GM19395 (cell line): ENCODE measurements around the gene ARAP3.

Experiments used
- ATAC-seq: cut with Tn5 transposase; IDR thresholded peaks from one replicate; pipeline ENCODE4 v1.9.1; 2021; ENCODE audit warnings: mild to moderate bottlenecking, moderate library complexity; ENCODE audit not compliant: unreplicated experiment

Gene ARAP3

DNA sequence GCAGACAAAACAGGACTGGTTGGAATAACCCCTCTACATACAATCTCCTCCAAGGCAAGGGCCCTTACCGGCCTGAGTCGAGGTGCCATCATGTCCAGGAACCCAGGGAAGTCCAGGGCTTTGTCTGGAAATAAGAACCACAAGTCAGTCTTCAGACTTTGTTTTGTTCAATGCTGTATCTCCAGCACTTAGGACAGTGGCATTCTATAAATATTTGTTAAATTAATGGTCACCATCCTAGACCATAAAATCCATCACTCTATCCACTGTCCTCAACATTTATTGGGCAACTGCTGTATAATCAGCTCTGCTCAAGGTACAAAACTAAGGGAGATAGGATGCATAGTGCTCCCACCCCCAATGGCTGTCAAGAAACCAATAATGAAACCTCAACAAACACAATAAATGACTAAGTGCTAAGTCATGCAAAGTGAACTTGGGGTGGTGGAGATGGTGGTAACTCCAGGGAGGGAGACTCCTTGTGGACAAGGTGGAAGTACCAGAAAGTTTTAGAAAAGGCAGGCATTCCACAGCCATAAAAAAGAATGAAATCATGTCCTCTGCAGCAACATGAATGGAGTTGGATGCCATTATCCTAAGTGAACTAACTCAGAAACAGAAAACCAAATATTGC is 40.3 kb downstream of the ARAP3 start:
- peak; percentile 62 for ATAC-seq

GRCh38 chr5:141640698-141641097 is 41.3 kb downstream of the ARAP3 start:
- ATAC-seq = no peak

GRCh38 chr5:141640051-141640415 is 42.0 kb downstream of the ARAP3 start:
- no peak for ATAC-seq

GRCh38 chr5:141639357-141640050 is 42.5 kb downstream of the ARAP3 start:
- no peak for ATAC-seq

DNA sequence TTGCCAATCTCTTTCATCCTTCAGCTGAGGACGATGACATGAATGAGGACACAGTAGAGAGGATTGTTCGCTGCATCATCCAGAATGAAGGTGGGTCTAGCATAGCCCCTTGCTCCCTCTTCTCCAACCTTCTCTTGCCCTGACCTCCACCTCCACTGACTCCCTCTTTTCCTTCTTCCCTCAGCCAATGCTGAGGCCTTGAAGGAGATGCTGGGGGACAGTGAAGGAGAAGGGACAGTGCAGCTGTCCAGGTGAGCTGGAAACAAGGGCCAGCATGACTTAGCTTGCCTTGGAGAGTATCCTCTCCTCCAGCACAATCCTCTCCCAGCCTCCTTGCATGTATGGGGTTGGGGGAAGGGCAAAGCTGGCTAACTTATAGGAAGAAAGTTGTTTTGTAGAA is 43.3 kb downstream of the ARAP3 start:
- no peak for ATAC-seq

DNA sequence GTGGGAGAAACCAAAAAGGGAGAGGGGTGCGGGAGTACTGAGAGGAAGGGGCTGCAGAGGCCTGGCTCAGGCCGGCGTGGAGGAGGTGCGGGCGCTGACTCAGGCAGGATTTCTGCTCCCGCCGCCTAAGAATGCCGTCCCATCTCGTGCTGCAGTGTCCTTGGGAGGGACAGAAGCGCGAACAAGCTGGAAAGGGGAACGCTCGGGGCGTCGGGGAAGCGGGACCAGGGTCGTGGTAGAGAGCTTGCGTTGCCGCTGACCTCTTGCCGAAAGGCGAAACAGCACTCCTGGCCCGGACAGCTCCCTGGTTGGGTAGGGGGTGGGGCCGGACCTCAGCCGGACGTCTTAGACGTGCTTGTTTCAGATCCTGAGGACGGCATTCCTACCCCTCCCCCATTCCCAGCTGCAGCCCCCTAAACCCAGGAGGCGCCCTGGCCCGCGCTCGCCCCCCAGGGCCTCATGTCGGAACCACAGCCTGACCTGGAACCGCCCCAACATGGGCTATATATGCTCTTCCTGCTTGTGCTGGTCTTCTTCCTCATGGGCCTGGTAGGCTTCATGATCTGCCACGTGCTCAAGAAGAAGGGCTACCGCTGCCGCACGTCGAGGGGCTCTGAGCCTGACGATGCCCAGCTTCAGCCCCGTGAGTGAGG is 44.1 kb downstream of the ARAP3 start:
- ATAC-seq = peak; percentile 32

GRCh38 chr5:141637123-141637766 is 44.8 kb downstream of the ARAP3 start:
- ATAC-seq = peak; percentile 31

DNA sequence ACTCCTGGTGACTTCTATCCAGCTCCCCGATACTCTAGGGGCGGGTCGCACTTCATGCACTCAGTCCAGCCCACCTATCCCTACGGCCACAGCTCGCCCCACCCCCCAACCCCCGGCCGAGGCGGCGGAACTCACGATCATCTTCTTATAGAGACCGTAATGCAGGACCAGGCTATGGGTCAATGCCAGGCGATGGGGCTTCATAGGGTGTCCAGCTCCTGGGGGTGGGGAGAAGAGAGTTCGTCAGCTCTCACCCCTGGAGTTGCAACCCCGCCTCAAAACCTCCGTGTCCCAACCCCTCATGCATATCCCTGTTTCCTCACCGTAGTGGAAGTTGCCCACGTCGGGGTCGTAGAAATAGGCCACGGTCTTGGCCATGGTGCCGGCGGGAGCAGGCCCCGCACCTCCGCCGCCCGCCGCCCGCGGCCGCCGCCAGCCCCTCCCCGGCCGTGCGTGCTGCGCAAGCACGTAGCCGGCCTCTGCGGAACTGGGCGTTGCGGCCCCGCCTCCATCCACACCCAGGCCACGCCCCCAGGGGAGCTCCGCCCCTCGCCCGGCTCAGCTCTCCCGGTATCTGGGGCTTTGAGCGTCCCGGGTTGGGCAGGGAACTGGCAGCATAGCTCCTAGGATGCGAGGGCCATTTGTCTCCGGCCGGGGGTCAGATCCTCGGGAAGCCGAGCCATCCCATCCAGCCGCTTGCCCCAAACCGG is 45.5 kb downstream of the ARAP3 start, which contains the start of the genes HDAC3 and RELL2:
Gene HDAC3, minus strand, starts transcription at position 437 of the 710 bp plus-strand sequence. Its CDS starts 59 bp downstream, at position 378.
Gene RELL2, plus strand, starts transcription at position 585 of the 710 bp plus-strand sequence. CDS start 1,229 bp downstream, outside the sequence.
- ATAC-seq = peak; percentile 65

- no peak for ATAC-seq
These were observed 46.0 kb downstream of the ARAP3 start for GRCh38 chr5:141636106-141636412.

- ATAC-seq = no peak
These were observed 46.4 kb downstream of the ARAP3 start for GRCh38 chr5:141635646-141636045.

GRCh38 chr5:141634720-141635119 is 47.3 kb downstream of the ARAP3 start:
- ATAC-seq = no peak

DNA sequence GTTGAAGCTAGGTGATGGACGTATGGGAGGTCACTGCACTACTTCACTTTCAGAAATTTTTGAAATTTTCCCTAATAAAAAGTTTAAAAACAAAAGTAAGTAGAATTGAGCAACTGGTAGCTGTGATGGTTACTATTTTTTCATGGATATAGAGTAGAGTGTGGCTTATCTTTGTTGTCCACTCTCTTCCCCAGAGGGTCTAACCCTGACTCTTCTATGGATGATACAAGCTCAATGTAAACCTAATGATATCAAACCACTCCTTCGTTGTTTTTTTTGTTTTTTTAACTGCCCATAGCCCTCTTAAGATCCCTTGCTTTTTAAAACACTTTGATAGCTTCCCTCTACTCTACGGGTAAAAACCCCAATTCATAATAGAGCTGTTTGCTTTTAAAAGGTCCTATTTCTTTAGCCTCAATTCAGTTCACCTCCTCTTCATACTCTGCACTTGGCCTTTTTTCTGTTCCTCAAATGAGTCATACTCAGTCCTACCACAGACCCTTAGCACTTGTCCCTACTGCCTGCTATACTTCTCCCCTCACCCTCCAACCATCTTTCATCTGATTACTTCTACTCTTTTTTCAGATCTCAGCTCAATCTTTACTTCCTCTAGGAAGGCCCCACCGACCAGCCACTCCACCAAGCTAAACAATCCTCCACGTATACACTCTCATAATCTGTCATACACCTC is 48.0 kb downstream of the ARAP3 start:
- peak; percentile 74 for ATAC-seq

GRCh38 chr5:141632650-141633049 is 49.4 kb downstream of the ARAP3 start:
- no peak for ATAC-seq

- ATAC-seq = no peak
These were observed 51.4 kb downstream of the ARAP3 start for GRCh38 chr5:141630570-141631140.

GRCh38 chr5:141628175-141628788 is 53.7 kb downstream of the ARAP3 start:
- ATAC-seq = no peak

- no peak for ATAC-seq
These were observed 58.4 kb downstream of the ARAP3 start for GRCh38 chr5:141623611-141624010.

- ATAC-seq = peak; percentile 63
These were observed 58.8 kb downstream of the ARAP3 start for GRCh38 chr5:141623186-141623585.

GRCh38 chr5:141618804-141619554 is 63.1 kb downstream of the ARAP3 start, which contains the start of gene DIAPH1:
Gene DIAPH1, minus strand, starts transcription at chr5:141619000. Its CDS starts 86 bp downstream, at chr5:141618914.
- peak; percentile 80 for ATAC-seq
